ENCODE results near the gene PAK2. TPM values are rescaled to one million over a fixed set of nuclear protein-coding genes. Genes with fewer than 3 reads are reported as not detected.
"Not testable (repeated sequence)": the region's sequence is repeated elsewhere in the genome, so short reads cannot be mapped to it uniquely, and the experiment has no call there.

The PAK2 gene
- total RNA-seq, 1 experiment from 2014 or later: 50.7 TPM

- H3K4me3 Mint-ChIP-seq; H3K27me3 Mint-ChIP-seq (ENCODE audit: low read depth); DNase-seq (ENCODE audit: low spot score); H3K9me3 Mint-ChIP-seq; H3K36me3 Mint-ChIP-seq; ATAC-seq; POLR2A ChIA-PET: not testable (repeated sequence)
- CTCF ChIA-PET: interaction anchor here (1.5 kb wide), 1 partner anchor 134 kb away, joined by 5 read pairs; no protein-coding TSS in a partner anchor
- Mint-ChIP-seq H3K4me1 (peaks cover 56% of the 10 kb centered on the region), H3K27ac (peak overlapping the region; percentile 71; the same call in 1 of the 2 replicates)
These were observed 3.9 kb downstream of the PAK2 start for GRCh38 chr3:196743569-196743968.

- DNase-seq (ENCODE audit: low spot score): no peak
- TF ChIP-seq SMAD3 (CRISPR knock-in tag; IDR thresholded peaks at IDR 0.05; ENCODE audit: borderline replicate concordance) (no peak), IRF2 (CRISPR knock-in tag; IDR thresholded peaks at IDR 0.05; ENCODE audit: borderline replicate concordance, low read depth) (no peak), ATF2 (CRISPR knock-in tag; IDR thresholded peaks at IDR 0.05; ENCODE audit: borderline replicate concordance, low read depth) (no peak), EMX1 (CRISPR knock-in tag; IDR thresholded peaks at IDR 0.05) (no peak), FOXK1 (CRISPR knock-in tag; IDR thresholded peaks at IDR 0.05) (no peak)
- Mint-ChIP-seq H3K4me3 (no peak overlapping the region), H3K36me3 (peaks cover 18% of the 10 kb centered on the region), H3K27me3 (ENCODE audit: low read depth) (no peaks in the 10 kb centered on the region), H3K4me1 (peaks cover 50% of the 10 kb centered on the region), H3K9me3 (peaks cover 4% of the 10 kb centered on the region; the same call in 1 of the 2 replicates), H3K27ac (peak overlapping the region; percentile 31)
- ChIA-PET CTCF (no interaction called here), POLR2A (no interaction called here)
- no peak for ATAC-seq
These were observed 9.5 kb downstream of the PAK2 start for GRCh38 chr3:196749125-196749524.

- peaks cover 31% of the 10 kb centered on the region for H3K4me1 Mint-ChIP-seq
- no peak for DNase-seq (ENCODE audit: low spot score)
- POLR2A ChIA-PET: no interaction called here
- no peaks in the 10 kb centered on the region for H3K27me3 Mint-ChIP-seq (ENCODE audit: low read depth)
- no peak overlapping the region for H3K4me3 Mint-ChIP-seq
- peak overlapping the region; percentile 28; the same call in 1 of the 2 replicates for H3K27ac Mint-ChIP-seq
- CTCF ChIA-PET: interaction anchor here (0.7 kb wide), 1 partner anchor 189 kb away, joined by 3 read pairs; the partner anchor contains the start of gene NCBP2
- peaks cover 27% of the 10 kb centered on the region for H3K9me3 Mint-ChIP-seq
- ATAC-seq: no peak
- H3K36me3 Mint-ChIP-seq: peaks cover 58% of the 10 kb centered on the region
- no peak for TF ChIP-seq ZNF121 (CRISPR knock-in tag; IDR thresholded peaks at IDR 0.05)
- TF ChIP-seq RELA (CRISPR knock-in tag; IDR thresholded peaks at IDR 0.05; ENCODE audit: borderline replicate concordance): no peak
- no peak for TF ChIP-seq AFF4 (CRISPR knock-in tag; IDR thresholded peaks at IDR 0.05; ENCODE audit: borderline replicate concordance)
- no peak for TF ChIP-seq FOXP4 (CRISPR knock-in tag; IDR thresholded peaks at IDR 0.05)
- no peak for TF ChIP-seq GTF2I (CRISPR knock-in tag; conservative IDR thresholded peaks at IDR 0.05)
- TF ChIP-seq ATF1 (CRISPR knock-in tag; IDR thresholded peaks at IDR 0.05): no peak
- no peak for TF ChIP-seq GABPB1 (CRISPR knock-in tag; IDR thresholded peaks at IDR 0.05)
- TF ChIP-seq ZNF138 (CRISPR knock-in tag; conservative IDR thresholded peaks at IDR 0.05): no peak
- no peak for TF ChIP-seq NR2C2 (CRISPR knock-in tag; IDR thresholded peaks at IDR 0.05)
- TF ChIP-seq USF1 (CRISPR knock-in tag; IDR thresholded peaks at IDR 0.05): no peak
- TF ChIP-seq ZNF671 (CRISPR knock-in tag; IDR thresholded peaks at IDR 0.05): no peak
- TF ChIP-seq E2F1 (CRISPR knock-in tag; IDR thresholded peaks at IDR 0.05): no peak
- TF ChIP-seq ZNF263 (CRISPR knock-in tag; IDR thresholded peaks at IDR 0.05; ENCODE audit: low read depth): no peak
- no peak for TF ChIP-seq SP1 (CRISPR knock-in tag; conservative IDR thresholded peaks at IDR 0.05)
- no peak for TF ChIP-seq IRF2 (CRISPR knock-in tag; IDR thresholded peaks at IDR 0.05; ENCODE audit: borderline replicate concordance, low read depth)
- no peak for TF ChIP-seq ZSCAN18 (CRISPR knock-in tag; IDR thresholded peaks at IDR 0.05)
- no peak for TF ChIP-seq ZMAT4 (CRISPR knock-in tag; IDR thresholded peaks at IDR 0.05)
- TF ChIP-seq HMGA2 (CRISPR knock-in tag; IDR thresholded peaks at IDR 0.05): no peak
These were observed 13.5 kb downstream of the PAK2 start for GRCh38 chr3:196753201-196753600.

Measured in WTC11 (cell line).